Body of pancreas (tissue), 4 donors: ENCODE data around the gene ENO2.
"Not testable (repeated sequence)": the region's sequence is repeated elsewhere in the genome, so short reads cannot be mapped to it uniquely, and the experiment has no call there.

Source experiments
- CTCF ChIP-seq, 7 experiments: fragments of 450-650 bp in 4 of 7; fragments of 200-600 bp in 3 of 7; sonication (generic) in 3 of 7; IDR thresholded peaks; one replicate each; pipeline ENCODE4 v1.5.1; 2016 to 2019; ENCODE audit warnings: antibody characterized with exemption in 7 of 7
- POLR2A ChIP-seq, 3 donors: fragments of 450-650 bp; IDR thresholded peaks; one replicate each; pipeline ENCODE4 v1.6.1; 2016; ENCODE audit warnings: antibody characterized with exemption in 3 of 3, mild to moderate bottlenecking in 2 of 3

GRCh38 chr12:6865307-6865706, 49.1 kb upstream of the ENO2 start:
- TF ChIP-seq CTCF, POLR2A (IDR thresholded peaks at IDR 0.05): not testable (repeated sequence)
